ENCODE measurements around the gene TRIM14.

Gene TRIM14

GRCh38 chr9:98084396-98084795 lies 34.6 kb downstream of the TRIM14 start:
- no peak for TF ChIP-seq CTCF (IDR thresholded peaks at IDR 0.05; ENCODE audit: control insufficient read depth, extremely low read depth, insufficient read depth)
- H3K4me3 ChIP-seq (ENCODE audit: low read depth, low read length), result no peak overlapping the region
- no peak for DNase-seq (ENCODE audit: low read depth)

- no peak for TF ChIP-seq CTCF (IDR thresholded peaks at IDR 0.05; ENCODE audit: control insufficient read depth, extremely low read depth, insufficient read depth)
- H3K4me3 ChIP-seq (ENCODE audit: low read depth, low read length), result no peak overlapping the region
- no peak for DNase-seq (ENCODE audit: low read depth)
Observed at GRCh38 chr9:98083566-98084183, 35.3 kb downstream of the TRIM14 start.

GRCh38 chr9:98083061-98083501 lies 35.9 kb downstream of the TRIM14 start:
- H3K4me3 ChIP-seq (ENCODE audit: low read depth, low read length), result no peak overlapping the region
- DNase-seq (ENCODE audit: low read depth), result no peak
- TF ChIP-seq CTCF (IDR thresholded peaks at IDR 0.05; ENCODE audit: control insufficient read depth, extremely low read depth, insufficient read depth), result no peak

GRCh38 chr9:98081477-98082219 lies 37.4 kb downstream of the TRIM14 start:
- no peak overlapping the region for H3K4me3 ChIP-seq (ENCODE audit: low read depth, low read length)
- no peak for DNase-seq (ENCODE audit: low read depth)
- TF ChIP-seq CTCF (IDR thresholded peaks at IDR 0.05; ENCODE audit: control insufficient read depth, extremely low read depth, insufficient read depth), result no peak

- no peak for TF ChIP-seq CTCF (IDR thresholded peaks at IDR 0.05; ENCODE audit: control insufficient read depth, extremely low read depth, insufficient read depth)
- no peak for DNase-seq (ENCODE audit: low read depth)
Observed at GRCh38 chr9:98080780-98081179, 38.2 kb downstream of the TRIM14 start.

GRCh38 chr9:98080326-98080725 lies 38.7 kb downstream of the TRIM14 start:
- TF ChIP-seq CTCF (IDR thresholded peaks at IDR 0.05; ENCODE audit: control insufficient read depth, extremely low read depth, insufficient read depth), result no peak
- no peak overlapping the region for H3K4me3 ChIP-seq (ENCODE audit: low read depth, low read length)
- no peak for DNase-seq (ENCODE audit: low read depth)

More at GRCh38 chr9:98080780-98081179, 38.2 kb downstream of the TRIM14 start:
- no peak overlapping the region for H3K4me3 ChIP-seq (ENCODE audit: low read depth, low read length)
